Hepatocyte (in vitro differentiated cells): Measurements from ENCODE around the gene IGLL5. TPM values are rescaled to one million over a fixed set of nuclear protein-coding genes. Genes with fewer than 3 reads are reported as not detected.
"Not testable (repeated sequence)": the region's sequence is repeated elsewhere in the genome, so short reads cannot be mapped to it uniquely, and the experiment has no call there.

Experiments used
- DNase-seq: peaks from one replicate; pipeline ENCODE4 v3.0.0-alpha.2; 2016; ENCODE audit warnings: low spot score
- H2AFZ ChIP-seq: fragments of 200-600 bp; sonication (generic); 2 replicates; pipeline ENCODE4 v1.6.0; 2016; ENCODE audit warnings: antibody characterized with exemption, mild to moderate bottlenecking
- H3K27ac ChIP-seq: fragments of 200-600 bp; sonication (generic); 2 replicates; pipeline ENCODE4 v1.5.1; 2016; ENCODE audit warnings: mild to moderate bottlenecking
- H3K27me3 ChIP-seq: fragments of 200-600 bp; sonication (generic); 2 replicates; pipeline ENCODE4 v1.6.1; 2016
- H3K36me3 ChIP-seq: fragments of 200-600 bp; sonication (generic); replicated peaks from 2 replicates; pipeline ENCODE4 v1.5.1; 2016; ENCODE audit warnings: low read depth; ENCODE audit not compliant: insufficient read depth
- H3K4me1 ChIP-seq: fragments of 200-600 bp; sonication (generic); 2 replicates; pipeline ENCODE4 v1.5.1; 2016; ENCODE audit warnings: mild to moderate bottlenecking, moderate library complexity; ENCODE audit not compliant: insufficient read depth
- H3K4me2 ChIP-seq: fragments of 200-600 bp; sonication (generic); 2 replicates; pipeline ENCODE4 v1.6.0; 2016
- H3K4me3 ChIP-seq: fragments of 200-600 bp; sonication (generic); 2 replicates; pipeline ENCODE4 v1.5.1; 2016; ENCODE audit warnings: mild to moderate bottlenecking
- H3K79me2 ChIP-seq: fragments of 200-600 bp; sonication (generic); 2 replicates; pipeline ENCODE4 v1.6.0; 2017; ENCODE audit warnings: mild to moderate bottlenecking
- H3K9me2 ChIP-seq: fragments of 200-600 bp; sonication (generic); replicated peaks from 2 replicates; pipeline ENCODE4 v1.6.0; 2017; ENCODE audit warnings: mild to moderate bottlenecking; ENCODE audit not compliant: insufficient read depth
- H3K9me3 ChIP-seq: fragments of 200-600 bp; sonication (generic); 2 replicates; pipeline ENCODE4 v1.5.1; 2016; ENCODE audit warnings: low read depth, mild to moderate bottlenecking
- H4K20me1 ChIP-seq: fragments of 200-600 bp; sonication (generic); 2 replicates; pipeline ENCODE4 v1.6.0; 2016; ENCODE audit warnings: mild to moderate bottlenecking; ENCODE audit not compliant: insufficient read depth, poor library complexity, severe bottlenecking
- EZH2 ChIP-seq: fragments of 200-600 bp; sonication (generic); IDR thresholded peaks from 2 replicates; pipeline ENCODE4 v1.6.1; 2016; ENCODE audit warnings: antibody characterized with exemption, mild to moderate bottlenecking, borderline replicate concordance
- EZH2phosphoT487 ChIP-seq: fragments of 200-600 bp; sonication (generic); IDR thresholded peaks from one replicate; pipeline ENCODE4 v1.6.1; 2018; ENCODE audit warnings: antibody characterized with exemption, mild to moderate bottlenecking, low read depth, moderate library complexity; ENCODE audit not compliant: unreplicated experiment, severe bottlenecking
- WGBS: methylation state at CpG from one replicate; pipeline ENCODE4 v1.1.6; 2016; ENCODE audit warnings: low lambda C conversion rate; ENCODE audit errors: missing lambda C conversion rate; 5-methylcytosine and 5-hydroxymethylcytosine counted together
- polyA plus RNA-seq: library from polyadenylated mRNA; unstranded; fragments of >200 nt; fragmentation: Nextera tagmentation; extraction: Ambion mirVana; gene quantifications from 2 replicates; pipeline ENCODE4 v1.2.1, GENCODE V29; 2016
- total RNA-seq: library from RNA; depleted of rRNA; stranded (reverse); fragments of >200 nt; gene quantifications from 2 replicates; pipeline ENCODE4 v1.2.3, GENCODE V29; 2014
- TF ChIP-seq, protein P1 (sequence below): fragments of 200-600 bp; sonication (generic); IDR thresholded peaks from 2 replicates; pipeline ENCODE4 v1.5.1; 2016; ENCODE audit warnings: antibody characterized with exemption, mild to moderate bottlenecking; ENCODE audit not compliant: poor library complexity

IGLL5 gene
- total and polyA plus RNA-seq, 2 experiments from 2014 or later: not detected

DNA sequence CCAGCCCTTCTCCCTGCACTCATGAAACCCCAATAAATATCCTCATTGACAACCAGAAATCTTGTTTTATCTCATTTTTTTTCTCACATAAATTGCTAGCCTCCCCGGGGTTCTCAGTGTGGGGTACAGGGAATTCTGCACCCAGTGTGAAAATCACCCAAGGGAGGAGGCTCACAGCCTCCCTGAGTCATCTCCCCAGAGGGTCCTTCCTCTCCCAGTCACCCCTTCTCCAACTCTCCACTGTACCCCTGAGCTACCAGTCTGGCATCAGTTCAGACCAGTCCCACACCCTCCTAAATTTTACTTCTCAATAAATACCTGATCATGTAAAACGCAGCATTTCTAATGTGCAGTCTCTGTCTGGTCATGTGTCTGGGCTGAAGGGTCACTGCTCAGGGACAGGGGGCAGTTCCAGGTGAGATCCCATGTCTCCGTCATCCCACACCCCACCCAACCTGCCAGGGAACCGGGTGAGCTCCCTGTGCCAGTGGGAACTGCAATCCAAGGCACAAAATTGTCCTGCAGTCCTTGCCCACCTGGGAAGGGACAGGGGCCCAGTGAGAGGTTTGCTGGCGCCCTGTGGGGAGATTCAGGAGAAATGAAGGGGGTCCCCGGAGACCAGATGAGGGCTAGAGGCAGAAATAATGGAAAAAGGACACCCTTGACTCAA is 8.3 kb downstream of the IGLL5 start:
- no peak overlapping the region for H3K4me3 ChIP-seq
- H3K79me2 ChIP-seq: no peaks in the 10 kb centered on the region
- no peaks in the 10 kb centered on the region for H3K9me2 ChIP-seq
- DNase-seq: no peak
- H3K27ac ChIP-seq: no peak overlapping the region
- no peaks in the 10 kb centered on the region for H3K9me3 ChIP-seq
- H2AFZ ChIP-seq: no peak overlapping the region
- TF ChIP-seq, protein P1, sequence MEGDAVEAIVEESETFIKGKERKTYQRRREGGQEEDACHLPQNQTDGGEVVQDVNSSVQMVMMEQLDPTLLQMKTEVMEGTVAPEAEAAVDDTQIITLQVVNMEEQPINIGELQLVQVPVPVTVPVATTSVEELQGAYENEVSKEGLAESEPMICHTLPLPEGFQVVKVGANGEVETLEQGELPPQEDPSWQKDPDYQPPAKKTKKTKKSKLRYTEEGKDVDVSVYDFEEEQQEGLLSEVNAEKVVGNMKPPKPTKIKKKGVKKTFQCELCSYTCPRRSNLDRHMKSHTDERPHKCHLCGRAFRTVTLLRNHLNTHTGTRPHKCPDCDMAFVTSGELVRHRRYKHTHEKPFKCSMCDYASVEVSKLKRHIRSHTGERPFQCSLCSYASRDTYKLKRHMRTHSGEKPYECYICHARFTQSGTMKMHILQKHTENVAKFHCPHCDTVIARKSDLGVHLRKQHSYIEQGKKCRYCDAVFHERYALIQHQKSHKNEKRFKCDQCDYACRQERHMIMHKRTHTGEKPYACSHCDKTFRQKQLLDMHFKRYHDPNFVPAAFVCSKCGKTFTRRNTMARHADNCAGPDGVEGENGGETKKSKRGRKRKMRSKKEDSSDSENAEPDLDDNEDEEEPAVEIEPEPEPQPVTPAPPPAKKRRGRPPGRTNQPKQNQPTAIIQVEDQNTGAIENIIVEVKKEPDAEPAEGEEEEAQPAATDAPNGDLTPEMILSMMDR: no peak
- TF ChIP-seq EZH2 (no peak), EZH2phosphoT487 (no peak)
- peaks cover 8% of the 10 kb centered on the region for H3K27me3 ChIP-seq
- no peaks in the 10 kb centered on the region for H3K4me1 ChIP-seq
- 75% methylated on average over 6 of the region's 6 CpGs for WGBS
- H4K20me1 ChIP-seq: no peaks in the 10 kb centered on the region
- no peaks in the 10 kb centered on the region for H3K36me3 ChIP-seq
- no peak overlapping the region for H3K4me2 ChIP-seq

DNA sequence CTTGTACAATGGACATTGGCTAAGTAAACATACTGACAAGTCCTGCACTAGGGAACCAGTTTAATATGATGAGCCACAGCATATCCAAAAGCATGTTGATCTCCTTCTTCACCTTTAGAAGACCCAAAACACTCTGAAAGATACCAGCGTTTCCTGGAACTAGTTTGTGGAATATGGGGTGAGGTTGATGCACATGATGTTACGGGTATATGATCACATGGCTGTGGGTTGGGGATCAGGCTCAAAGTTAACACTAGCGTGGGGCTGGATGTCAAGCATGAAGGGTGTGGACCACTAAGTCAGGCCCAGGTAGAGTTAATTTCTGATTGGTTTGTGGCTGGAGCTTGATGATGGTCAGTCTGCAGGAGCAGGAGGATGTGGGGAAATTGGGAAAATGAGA is 9.0 kb downstream of the IGLL5 start:
- TF ChIP-seq, protein P1: no peak
- TF ChIP-seq EZH2 (no peak), EZH2phosphoT487 (no peak)
- H2AFZ ChIP-seq: no peak overlapping the region
- no peaks in the 10 kb centered on the region for H4K20me1 ChIP-seq
- no peak for DNase-seq
- H3K4me3 ChIP-seq: no peak overlapping the region
- H3K27me3 ChIP-seq: peaks cover 8% of the 10 kb centered on the region
- no peaks in the 10 kb centered on the region for H3K9me2 ChIP-seq
- 77% methylated on average over 3 of the region's 3 CpGs for WGBS
- no peak overlapping the region for H3K27ac ChIP-seq
- no peaks in the 10 kb centered on the region for H3K36me3 ChIP-seq
- no peak overlapping the region for H3K4me2 ChIP-seq
- no peaks in the 10 kb centered on the region for H3K9me3 ChIP-seq
- no peaks in the 10 kb centered on the region for H3K4me1 ChIP-seq
- no peaks in the 10 kb centered on the region for H3K79me2 ChIP-seq

DNA sequence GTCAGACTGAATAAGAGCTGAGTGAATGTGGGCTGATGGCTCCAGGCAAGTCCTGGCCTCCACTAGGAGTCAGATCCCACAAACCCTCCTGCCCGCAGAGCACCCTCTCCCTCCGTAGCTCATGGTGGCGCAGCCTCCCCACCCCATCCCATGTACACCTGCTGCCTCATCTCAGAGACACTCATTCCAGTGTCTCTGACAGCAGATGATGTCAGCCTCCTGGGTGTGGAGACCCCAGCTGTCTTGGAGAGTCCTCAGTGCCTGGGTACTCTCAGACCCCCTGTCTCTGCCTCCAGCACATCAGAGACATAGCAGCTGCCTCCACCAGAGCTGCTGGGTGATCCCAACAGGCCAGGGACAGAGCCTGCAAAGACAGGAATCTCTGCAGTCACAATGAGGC is 9.5 kb downstream of the IGLL5 start:
- no peaks in the 10 kb centered on the region for H3K9me3 ChIP-seq
- H3K9me2 ChIP-seq: no peaks in the 10 kb centered on the region
- no peak overlapping the region for H3K27ac ChIP-seq
- no peak overlapping the region for H3K4me2 ChIP-seq
- H3K4me3 ChIP-seq: no peak overlapping the region
- no peaks in the 10 kb centered on the region for H4K20me1 ChIP-seq
- no peaks in the 10 kb centered on the region for H3K79me2 ChIP-seq
- H2AFZ ChIP-seq: no peak overlapping the region
- TF ChIP-seq EZH2 (no peak), EZH2phosphoT487 (no peak)
- TF ChIP-seq, protein P1: no peak
- H3K27me3 ChIP-seq: peaks cover 4% of the 10 kb centered on the region
- no peaks in the 10 kb centered on the region for H3K36me3 ChIP-seq
- no peak for DNase-seq
- 81% methylated on average over 3 of the region's 3 CpGs for WGBS
- H3K4me1 ChIP-seq: no peaks in the 10 kb centered on the region

DNA sequence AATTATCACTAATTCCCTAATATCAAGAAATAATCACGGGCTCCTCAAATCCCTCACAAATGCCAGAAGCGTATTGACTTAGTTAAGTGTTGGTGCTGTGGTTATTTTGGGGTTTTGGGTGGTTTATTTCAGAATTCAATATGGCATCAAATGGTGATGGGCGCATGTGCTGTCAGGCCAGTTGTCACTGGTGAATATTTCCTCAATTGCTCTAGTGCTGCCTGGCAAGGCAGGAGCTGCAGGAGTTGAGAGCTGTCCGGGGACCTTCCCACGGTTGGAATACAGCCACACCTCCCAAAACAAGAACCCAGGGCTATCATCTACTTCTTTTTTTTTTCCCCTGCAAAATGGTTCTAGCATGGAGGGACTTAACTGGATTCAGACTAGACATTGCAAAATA is 10.3 kb downstream of the IGLL5 start:
- WGBS: 68% methylated on average over 5 of the region's 5 CpGs
- Histone ChIP-seq H3K9me3 (no peaks in the 10 kb centered on the region), H2AFZ (no peak overlapping the region), H3K36me3 (no peaks in the 10 kb centered on the region), H3K79me2 (no peaks in the 10 kb centered on the region), H4K20me1 (no peaks in the 10 kb centered on the region), H3K27ac (no peak overlapping the region), H3K4me2 (no peak overlapping the region), H3K4me1 (no peaks in the 10 kb centered on the region), H3K4me3 (no peak overlapping the region), H3K9me2 (no peaks in the 10 kb centered on the region), H3K27me3 (peaks cover 4% of the 10 kb centered on the region)
- DNase-seq: no peak
- TF ChIP-seq EZH2phosphoT487 (no peak), EZH2 (no peak)
- TF ChIP-seq, protein P1: no peak

DNA sequence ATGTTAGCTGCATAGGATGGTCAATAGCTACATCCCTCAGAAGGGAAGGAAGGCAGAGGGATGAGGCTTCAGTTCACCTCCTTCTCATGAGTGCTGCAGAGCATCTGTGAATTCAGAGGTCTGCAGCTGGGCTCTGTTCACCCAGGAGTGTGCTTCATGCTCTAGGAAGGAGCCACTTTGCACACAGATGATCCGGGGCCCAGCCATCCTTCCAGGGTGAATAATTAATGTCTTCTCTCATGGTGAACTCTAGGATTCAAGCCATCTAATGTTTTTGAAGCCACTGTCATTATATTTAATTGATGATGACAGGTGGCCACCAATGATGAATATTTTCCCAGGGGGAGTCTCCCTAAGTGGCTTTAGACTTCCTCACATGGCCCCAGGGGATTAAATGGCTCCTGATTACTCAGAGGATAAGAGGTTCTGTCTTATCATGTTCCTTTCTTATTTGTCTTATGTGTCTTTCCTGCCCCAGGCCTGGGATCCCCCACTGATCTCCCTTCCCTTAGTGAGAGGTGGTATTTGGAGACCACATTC is 10.9 kb downstream of the IGLL5 start:
- not testable (repeated sequence) for H3K9me2 ChIP-seq, H3K79me2 ChIP-seq, DNase-seq, H3K36me3 ChIP-seq, H3K4me2 ChIP-seq, H3K4me1 ChIP-seq, H2AFZ ChIP-seq, H3K9me3 ChIP-seq, H4K20me1 ChIP-seq, H3K27me3 ChIP-seq, H3K27ac ChIP-seq, H3K4me3 ChIP-seq
- WGBS: 80% methylated on average over 1 of the region's 1 CpG
